ENCODE measurements around the gene FBXW9. TPM values are rescaled to one million over a fixed set of nuclear protein-coding genes. Genes with fewer than 3 reads are reported as not detected.

The FBXW9 gene
- polyA plus RNA-seq, 1 donor from 2014 or later = 16.2 TPM

DNA sequence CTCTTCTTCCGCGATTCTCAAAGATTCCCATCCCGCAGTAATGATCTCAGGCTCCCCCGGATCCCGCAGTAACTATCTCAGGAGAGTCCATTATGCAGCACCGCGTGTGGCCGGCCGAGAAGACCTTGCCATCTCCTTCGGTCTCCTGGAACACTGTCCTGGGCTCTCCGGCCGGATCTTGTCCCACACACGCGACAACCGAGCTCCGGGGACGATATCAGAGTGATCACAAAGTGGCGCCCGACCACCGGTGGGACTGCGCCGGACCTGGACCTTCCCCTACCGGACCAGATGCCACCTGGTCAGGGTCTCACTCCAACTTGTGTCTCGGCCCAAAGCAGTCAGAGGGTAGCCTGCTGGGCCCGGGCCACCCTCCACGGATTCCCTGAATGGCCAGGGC lies 53.9 kb downstream of the FBXW9 start:
- H3K9ac ChIP-seq (ENCODE audit: low read length) = no peak overlapping the region
- H3F3A ChIP-seq (ENCODE audit: insufficient read depth, low read length, poor library complexity, severe bottlenecking) = no peaks in the 10 kb centered on the region
- no peak overlapping the region for H3K27ac ChIP-seq (ENCODE audit: low read length)
- TF ChIP-seq, protein P1, sequence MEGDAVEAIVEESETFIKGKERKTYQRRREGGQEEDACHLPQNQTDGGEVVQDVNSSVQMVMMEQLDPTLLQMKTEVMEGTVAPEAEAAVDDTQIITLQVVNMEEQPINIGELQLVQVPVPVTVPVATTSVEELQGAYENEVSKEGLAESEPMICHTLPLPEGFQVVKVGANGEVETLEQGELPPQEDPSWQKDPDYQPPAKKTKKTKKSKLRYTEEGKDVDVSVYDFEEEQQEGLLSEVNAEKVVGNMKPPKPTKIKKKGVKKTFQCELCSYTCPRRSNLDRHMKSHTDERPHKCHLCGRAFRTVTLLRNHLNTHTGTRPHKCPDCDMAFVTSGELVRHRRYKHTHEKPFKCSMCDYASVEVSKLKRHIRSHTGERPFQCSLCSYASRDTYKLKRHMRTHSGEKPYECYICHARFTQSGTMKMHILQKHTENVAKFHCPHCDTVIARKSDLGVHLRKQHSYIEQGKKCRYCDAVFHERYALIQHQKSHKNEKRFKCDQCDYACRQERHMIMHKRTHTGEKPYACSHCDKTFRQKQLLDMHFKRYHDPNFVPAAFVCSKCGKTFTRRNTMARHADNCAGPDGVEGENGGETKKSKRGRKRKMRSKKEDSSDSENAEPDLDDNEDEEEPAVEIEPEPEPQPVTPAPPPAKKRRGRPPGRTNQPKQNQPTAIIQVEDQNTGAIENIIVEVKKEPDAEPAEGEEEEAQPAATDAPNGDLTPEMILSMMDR (IDR thresholded peaks at IDR 0.05; ENCODE audit: poor library complexity, severe bottlenecking) = no peak
- TF ChIP-seq TAF1 (IDR thresholded peaks at IDR 0.05; ENCODE audit: low read depth) (no peak), RAD21 (conservative IDR thresholded peaks at IDR 0.05) (no peak), EZH2 (IDR thresholded peaks at IDR 0.05; ENCODE audit: borderline replicate concordance, insufficient read depth, low read length, poor library complexity, severe bottlenecking) (no peak)
- no peak overlapping the region for H3K4me3 ChIP-seq (ENCODE audit: low read length)
- no peaks in the 10 kb centered on the region for H3K79me2 ChIP-seq (replicated peaks; ENCODE audit: insufficient read depth, low read length)
- no peak overlapping the region for H3K4me2 ChIP-seq (ENCODE audit: low read length)
- H2AFZ ChIP-seq (ENCODE audit: low read depth, low read length) = no peak overlapping the region
- H3K27me3 ChIP-seq (ENCODE audit: insufficient read depth, low read depth, low read length) = no peaks in the 10 kb centered on the region
- no peaks in the 10 kb centered on the region for H4K20me1 ChIP-seq (ENCODE audit: insufficient read depth)
- no peaks in the 10 kb centered on the region for H3K36me3 ChIP-seq (ENCODE audit: insufficient read depth, low read length)
- no peaks in the 10 kb centered on the region for H3K9me3 ChIP-seq (ENCODE audit: low read length)
- no peaks in the 10 kb centered on the region for H3K9me2 ChIP-seq (ENCODE audit: insufficient read depth, low read length)

DNA sequence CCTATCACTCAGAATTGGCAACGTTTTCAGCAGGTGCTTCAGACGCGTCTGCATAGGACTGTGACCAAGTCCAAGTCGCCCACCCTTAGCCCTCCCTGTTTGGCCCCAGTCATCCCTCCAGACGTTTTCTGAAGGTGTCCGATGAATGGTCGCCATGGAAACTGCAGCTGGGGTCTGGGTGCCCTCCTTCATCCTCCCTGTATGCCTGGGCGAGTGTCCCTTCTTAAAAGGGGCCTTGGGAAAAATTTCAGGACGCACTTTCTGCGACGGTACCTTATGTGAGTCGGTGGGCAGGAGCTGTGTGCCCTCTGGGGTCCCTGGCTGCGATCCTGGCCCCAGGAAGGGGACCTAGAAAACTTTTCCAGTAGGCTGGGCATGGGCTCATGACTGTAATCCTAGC lies 55.0 kb downstream of the FBXW9 start:
- no peaks in the 10 kb centered on the region for H3K27me3 ChIP-seq (ENCODE audit: insufficient read depth, low read depth, low read length)
- no peak overlapping the region for H3K4me2 ChIP-seq (ENCODE audit: low read length)
- H3K9ac ChIP-seq (ENCODE audit: low read length) = no peak overlapping the region
- no peak for TF ChIP-seq RAD21 (conservative IDR thresholded peaks at IDR 0.05)
- TF ChIP-seq POLR2AphosphoS5 (IDR thresholded peaks at IDR 0.05) = no peak
- TF ChIP-seq EZH2 (IDR thresholded peaks at IDR 0.05; ENCODE audit: borderline replicate concordance, insufficient read depth, low read length, poor library complexity, severe bottlenecking) = no peak
- TF ChIP-seq, protein P1 (IDR thresholded peaks at IDR 0.05; ENCODE audit: poor library complexity, severe bottlenecking) = no peak
- TF ChIP-seq, protein P2, sequence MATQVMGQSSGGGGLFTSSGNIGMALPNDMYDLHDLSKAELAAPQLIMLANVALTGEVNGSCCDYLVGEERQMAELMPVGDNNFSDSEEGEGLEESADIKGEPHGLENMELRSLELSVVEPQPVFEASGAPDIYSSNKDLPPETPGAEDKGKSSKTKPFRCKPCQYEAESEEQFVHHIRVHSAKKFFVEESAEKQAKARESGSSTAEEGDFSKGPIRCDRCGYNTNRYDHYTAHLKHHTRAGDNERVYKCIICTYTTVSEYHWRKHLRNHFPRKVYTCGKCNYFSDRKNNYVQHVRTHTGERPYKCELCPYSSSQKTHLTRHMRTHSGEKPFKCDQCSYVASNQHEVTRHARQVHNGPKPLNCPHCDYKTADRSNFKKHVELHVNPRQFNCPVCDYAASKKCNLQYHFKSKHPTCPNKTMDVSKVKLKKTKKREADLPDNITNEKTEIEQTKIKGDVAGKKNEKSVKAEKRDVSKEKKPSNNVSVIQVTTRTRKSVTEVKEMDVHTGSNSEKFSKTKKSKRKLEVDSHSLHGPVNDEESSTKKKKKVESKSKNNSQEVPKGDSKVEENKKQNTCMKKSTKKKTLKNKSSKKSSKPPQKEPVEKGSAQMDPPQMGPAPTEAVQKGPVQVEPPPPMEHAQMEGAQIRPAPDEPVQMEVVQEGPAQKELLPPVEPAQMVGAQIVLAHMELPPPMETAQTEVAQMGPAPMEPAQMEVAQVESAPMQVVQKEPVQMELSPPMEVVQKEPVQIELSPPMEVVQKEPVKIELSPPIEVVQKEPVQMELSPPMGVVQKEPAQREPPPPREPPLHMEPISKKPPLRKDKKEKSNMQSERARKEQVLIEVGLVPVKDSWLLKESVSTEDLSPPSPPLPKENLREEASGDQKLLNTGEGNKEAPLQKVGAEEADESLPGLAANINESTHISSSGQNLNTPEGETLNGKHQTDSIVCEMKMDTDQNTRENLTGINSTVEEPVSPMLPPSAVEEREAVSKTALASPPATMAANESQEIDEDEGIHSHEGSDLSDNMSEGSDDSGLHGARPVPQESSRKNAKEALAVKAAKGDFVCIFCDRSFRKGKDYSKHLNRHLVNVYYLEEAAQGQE (IDR thresholded peaks at IDR 0.05; ENCODE audit: borderline replicate concordance) = no peak
- no peak for TF ChIP-seq SMC3 (conservative IDR thresholded peaks at IDR 0.05; ENCODE audit: poor library complexity)
- no peak for TF ChIP-seq TAF1 (IDR thresholded peaks at IDR 0.05; ENCODE audit: low read depth)
- TF ChIP-seq EP300 (conservative IDR thresholded peaks at IDR 0.05; ENCODE audit: poor library complexity, severe bottlenecking) = no peak
- no peak for TF ChIP-seq MXI1 (conservative IDR thresholded peaks at IDR 0.05; ENCODE audit: poor library complexity, severe bottlenecking)
- H3K79me2 ChIP-seq (replicated peaks; ENCODE audit: insufficient read depth, low read length) = no peaks in the 10 kb centered on the region
- no peak overlapping the region for H3K27ac ChIP-seq (ENCODE audit: low read length)
- no peaks in the 10 kb centered on the region for H3K36me3 ChIP-seq (ENCODE audit: insufficient read depth, low read length)
- H3K4me3 ChIP-seq (ENCODE audit: low read length) = no peak overlapping the region
- H3K9me3 ChIP-seq (ENCODE audit: low read length) = no peaks in the 10 kb centered on the region
- H4K20me1 ChIP-seq (ENCODE audit: insufficient read depth) = no peaks in the 10 kb centered on the region
- H2AFZ ChIP-seq (ENCODE audit: low read depth, low read length) = no peak overlapping the region
- no peaks in the 10 kb centered on the region for H3K9me2 ChIP-seq (ENCODE audit: insufficient read depth, low read length)
- no peaks in the 10 kb centered on the region for H3F3A ChIP-seq (ENCODE audit: insufficient read depth, low read length, poor library complexity, severe bottlenecking)

All from neural cell (in vitro differentiated cells).